ENCODE measurements around the gene FAM216B. TPM values are rescaled to one million over a fixed set of nuclear protein-coding genes. Genes with fewer than 3 reads are reported as not detected.

The FAM216B gene
- total RNA-seq, 1 donor from 2014 or later, result not detected

DNA sequence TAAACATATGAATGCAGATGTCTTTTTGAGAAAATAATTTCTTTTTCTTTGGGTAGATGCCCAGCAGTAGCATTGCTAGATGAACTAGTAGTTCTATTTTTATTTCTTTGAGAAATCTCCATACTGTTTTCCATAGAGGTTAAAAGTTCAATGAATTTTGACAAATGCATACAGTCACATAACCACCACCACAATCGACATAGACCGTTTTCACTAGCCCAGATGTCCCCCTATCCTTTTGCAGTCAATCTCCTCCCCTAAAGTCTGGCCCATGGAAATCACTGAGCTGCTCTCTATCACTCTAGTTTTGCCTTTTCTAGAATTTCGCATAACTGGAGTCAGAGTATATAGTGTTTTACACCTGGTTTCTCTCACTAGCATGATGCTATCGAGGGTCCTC is 10.8 kb downstream of the FAM216B start:
- no peaks in the 10 kb centered on the region for H3K9me3 Mint-ChIP-seq (ENCODE audit: unreplicated experiment)
- H3K4me1 Mint-ChIP-seq (ENCODE audit: low read depth, unreplicated experiment), result peaks cover 3% of the 10 kb centered on the region
- TF ChIP-seq, protein P1, sequence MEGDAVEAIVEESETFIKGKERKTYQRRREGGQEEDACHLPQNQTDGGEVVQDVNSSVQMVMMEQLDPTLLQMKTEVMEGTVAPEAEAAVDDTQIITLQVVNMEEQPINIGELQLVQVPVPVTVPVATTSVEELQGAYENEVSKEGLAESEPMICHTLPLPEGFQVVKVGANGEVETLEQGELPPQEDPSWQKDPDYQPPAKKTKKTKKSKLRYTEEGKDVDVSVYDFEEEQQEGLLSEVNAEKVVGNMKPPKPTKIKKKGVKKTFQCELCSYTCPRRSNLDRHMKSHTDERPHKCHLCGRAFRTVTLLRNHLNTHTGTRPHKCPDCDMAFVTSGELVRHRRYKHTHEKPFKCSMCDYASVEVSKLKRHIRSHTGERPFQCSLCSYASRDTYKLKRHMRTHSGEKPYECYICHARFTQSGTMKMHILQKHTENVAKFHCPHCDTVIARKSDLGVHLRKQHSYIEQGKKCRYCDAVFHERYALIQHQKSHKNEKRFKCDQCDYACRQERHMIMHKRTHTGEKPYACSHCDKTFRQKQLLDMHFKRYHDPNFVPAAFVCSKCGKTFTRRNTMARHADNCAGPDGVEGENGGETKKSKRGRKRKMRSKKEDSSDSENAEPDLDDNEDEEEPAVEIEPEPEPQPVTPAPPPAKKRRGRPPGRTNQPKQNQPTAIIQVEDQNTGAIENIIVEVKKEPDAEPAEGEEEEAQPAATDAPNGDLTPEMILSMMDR (IDR thresholded peaks at IDR 0.05; ENCODE audit: partially characterized antibody, unreplicated experiment), result no peak
- H3K36me3 Mint-ChIP-seq (ENCODE audit: unreplicated experiment), result no peaks in the 10 kb centered on the region
- no peak overlapping the region for H3K4me3 Mint-ChIP-seq (ENCODE audit: unreplicated experiment)
- DNase-seq, result no peak
- H3K27ac Mint-ChIP-seq (ENCODE audit: unreplicated experiment), result no peak overlapping the region
- H3K27me3 Mint-ChIP-seq (ENCODE audit: unreplicated experiment), result peaks cover 3% of the 10 kb centered on the region

DNA sequence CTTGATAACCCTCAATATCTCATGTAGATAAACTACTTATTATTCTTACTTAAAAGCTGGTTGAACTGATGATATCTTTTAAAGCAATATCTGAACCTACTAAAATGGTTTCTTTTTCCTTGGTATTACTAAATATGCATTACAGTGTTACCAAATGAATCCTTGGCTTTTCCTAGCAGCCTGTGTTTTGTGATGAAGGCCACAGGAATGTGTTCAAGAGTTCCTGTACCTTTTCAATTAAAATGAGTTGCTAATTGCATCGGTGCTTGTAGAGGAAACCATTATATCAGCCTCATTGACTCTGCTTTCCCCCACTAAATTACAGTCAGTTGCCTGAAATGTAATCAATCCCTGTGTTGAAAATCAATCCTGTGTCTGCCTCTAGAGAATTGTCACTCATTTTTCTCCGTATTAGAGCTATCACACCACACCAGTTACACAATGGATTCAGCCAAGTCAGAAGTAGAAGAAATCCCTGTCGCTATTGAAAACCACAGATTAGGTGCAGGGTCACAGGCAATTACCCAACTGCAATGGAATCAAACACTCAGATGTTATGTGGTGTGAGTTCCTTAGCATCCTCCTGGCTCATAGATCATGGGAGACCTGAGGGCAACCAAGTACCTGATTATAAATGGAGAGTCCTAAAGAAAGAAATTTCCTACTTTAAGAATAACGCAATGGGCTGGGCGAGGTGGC is 13.3 kb downstream of the FAM216B start:
- Mint-ChIP-seq H3K9me3 (ENCODE audit: unreplicated experiment) (no peaks in the 10 kb centered on the region), H3K27ac (ENCODE audit: unreplicated experiment) (no peak overlapping the region), H3K27me3 (ENCODE audit: unreplicated experiment) (peaks cover 3% of the 10 kb centered on the region), H3K4me1 (ENCODE audit: low read depth, unreplicated experiment) (peaks cover 3% of the 10 kb centered on the region), H3K4me3 (ENCODE audit: unreplicated experiment) (no peak overlapping the region), H3K36me3 (ENCODE audit: unreplicated experiment) (no peaks in the 10 kb centered on the region)
- TF ChIP-seq, protein P1 (IDR thresholded peaks at IDR 0.05; ENCODE audit: partially characterized antibody, unreplicated experiment), result no peak
- DNase-seq, result no peak

DNA sequence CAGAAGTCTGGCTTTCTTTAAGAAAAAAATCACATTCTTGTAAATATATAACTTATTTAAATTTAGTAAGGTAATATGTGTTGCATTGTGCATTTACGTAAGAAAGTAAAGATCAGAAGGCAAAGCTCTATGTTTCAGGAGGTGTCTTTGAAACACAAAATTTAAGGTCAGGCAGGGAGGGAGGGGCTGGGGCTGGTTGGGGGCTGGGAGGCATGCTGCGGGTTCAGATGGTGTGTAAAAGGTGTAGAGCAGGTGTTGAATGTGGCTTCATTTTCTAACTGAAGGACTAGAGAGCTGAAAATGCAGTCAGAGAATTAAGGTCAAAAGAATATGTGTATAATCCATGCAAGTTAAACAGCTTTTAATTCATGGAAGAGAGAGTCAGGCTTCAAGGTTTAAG is 14.3 kb downstream of the FAM216B start:
- TF ChIP-seq, protein P1 (IDR thresholded peaks at IDR 0.05; ENCODE audit: partially characterized antibody, unreplicated experiment), result no peak
- Mint-ChIP-seq H3K4me1 (ENCODE audit: low read depth, unreplicated experiment) (peaks cover 3% of the 10 kb centered on the region), H3K27ac (ENCODE audit: unreplicated experiment) (no peak overlapping the region), H3K9me3 (ENCODE audit: unreplicated experiment) (no peaks in the 10 kb centered on the region), H3K27me3 (ENCODE audit: unreplicated experiment) (peaks cover 3% of the 10 kb centered on the region), H3K4me3 (ENCODE audit: unreplicated experiment) (no peak overlapping the region), H3K36me3 (ENCODE audit: unreplicated experiment) (no peaks in the 10 kb centered on the region)
- no peak for DNase-seq

DNA sequence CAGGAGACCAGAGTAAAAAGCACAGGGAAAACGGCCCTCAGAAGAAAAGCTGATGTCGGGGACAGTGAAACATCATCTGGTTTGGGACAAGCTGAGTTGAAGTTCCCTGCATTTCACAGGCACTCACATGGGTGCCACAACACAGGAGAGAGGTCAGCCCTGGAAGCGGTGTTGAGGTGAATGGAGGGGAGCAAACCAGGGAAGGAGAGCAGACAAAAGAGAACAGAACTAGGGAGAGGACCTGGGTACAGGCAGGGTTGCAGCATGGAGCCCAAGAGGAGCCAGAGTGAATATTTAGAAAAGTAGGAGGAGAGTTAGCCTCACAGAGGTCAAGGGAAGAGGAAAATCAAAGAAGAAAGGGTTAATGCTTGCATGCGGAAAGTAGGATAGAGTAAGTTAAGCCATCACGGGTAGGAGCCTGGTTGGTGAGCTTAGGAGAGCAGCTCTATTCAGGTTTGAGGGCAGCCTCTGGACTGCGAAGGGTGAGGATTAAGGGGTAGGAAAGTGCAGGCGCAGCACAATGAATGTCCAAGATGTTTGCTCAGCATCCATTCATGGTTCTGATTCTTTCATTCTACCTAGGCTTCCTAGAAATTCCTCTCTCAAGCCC is 15.5 kb downstream of the FAM216B start:
- DNase-seq, result no peak
- Mint-ChIP-seq H3K4me3 (ENCODE audit: unreplicated experiment) (no peak overlapping the region), H3K27me3 (ENCODE audit: unreplicated experiment) (peaks cover 3% of the 10 kb centered on the region), H3K4me1 (ENCODE audit: low read depth, unreplicated experiment) (peaks cover 3% of the 10 kb centered on the region), H3K9me3 (ENCODE audit: unreplicated experiment) (no peaks in the 10 kb centered on the region), H3K36me3 (ENCODE audit: unreplicated experiment) (no peaks in the 10 kb centered on the region), H3K27ac (ENCODE audit: unreplicated experiment) (no peak overlapping the region)
- TF ChIP-seq, protein P1 (IDR thresholded peaks at IDR 0.05; ENCODE audit: partially characterized antibody, unreplicated experiment), result no peak

DNA sequence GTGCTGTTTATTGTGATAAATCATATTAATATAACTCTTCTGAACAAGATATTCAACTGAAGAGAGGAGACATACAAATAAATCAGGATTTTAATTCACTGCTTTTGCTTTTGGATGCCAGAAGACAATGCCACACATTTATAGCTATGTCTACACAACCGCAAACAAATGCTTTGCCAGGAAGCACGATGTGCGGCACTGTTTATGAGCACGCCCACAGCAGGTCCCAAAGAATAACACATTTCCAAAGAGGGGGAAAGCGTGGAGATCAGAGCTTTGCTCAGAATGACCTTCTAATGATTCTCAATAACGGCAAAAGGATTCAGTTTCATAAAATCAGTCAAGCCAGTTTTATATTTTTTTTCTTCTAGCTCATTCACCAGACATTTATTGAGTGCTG is 16.7 kb downstream of the FAM216B start:
- H3K27me3 Mint-ChIP-seq (ENCODE audit: unreplicated experiment), result peaks cover 3% of the 10 kb centered on the region
- H3K36me3 Mint-ChIP-seq (ENCODE audit: unreplicated experiment), result no peaks in the 10 kb centered on the region
- TF ChIP-seq, protein P1 (IDR thresholded peaks at IDR 0.05; ENCODE audit: partially characterized antibody, unreplicated experiment), result no peak
- H3K4me1 Mint-ChIP-seq (ENCODE audit: low read depth, unreplicated experiment), result peaks cover 3% of the 10 kb centered on the region
- H3K4me3 Mint-ChIP-seq (ENCODE audit: unreplicated experiment), result no peak overlapping the region
- no peaks in the 10 kb centered on the region for H3K9me3 Mint-ChIP-seq (ENCODE audit: unreplicated experiment)
- DNase-seq, result no peak
- H3K27ac Mint-ChIP-seq (ENCODE audit: unreplicated experiment), result no peak overlapping the region
